ENCODE results near the gene SCAMP1. TPM values are rescaled to one million over a fixed set of nuclear protein-coding genes. Genes with fewer than 3 reads are reported as not detected.

The SCAMP1 gene
- total and polyA plus RNA-seq, 2 of the 13 experiments (the other 11 are each of a cell fraction or from before 2014, with no cell fraction given): 18.2 to 33.7 TPM

DNA sequence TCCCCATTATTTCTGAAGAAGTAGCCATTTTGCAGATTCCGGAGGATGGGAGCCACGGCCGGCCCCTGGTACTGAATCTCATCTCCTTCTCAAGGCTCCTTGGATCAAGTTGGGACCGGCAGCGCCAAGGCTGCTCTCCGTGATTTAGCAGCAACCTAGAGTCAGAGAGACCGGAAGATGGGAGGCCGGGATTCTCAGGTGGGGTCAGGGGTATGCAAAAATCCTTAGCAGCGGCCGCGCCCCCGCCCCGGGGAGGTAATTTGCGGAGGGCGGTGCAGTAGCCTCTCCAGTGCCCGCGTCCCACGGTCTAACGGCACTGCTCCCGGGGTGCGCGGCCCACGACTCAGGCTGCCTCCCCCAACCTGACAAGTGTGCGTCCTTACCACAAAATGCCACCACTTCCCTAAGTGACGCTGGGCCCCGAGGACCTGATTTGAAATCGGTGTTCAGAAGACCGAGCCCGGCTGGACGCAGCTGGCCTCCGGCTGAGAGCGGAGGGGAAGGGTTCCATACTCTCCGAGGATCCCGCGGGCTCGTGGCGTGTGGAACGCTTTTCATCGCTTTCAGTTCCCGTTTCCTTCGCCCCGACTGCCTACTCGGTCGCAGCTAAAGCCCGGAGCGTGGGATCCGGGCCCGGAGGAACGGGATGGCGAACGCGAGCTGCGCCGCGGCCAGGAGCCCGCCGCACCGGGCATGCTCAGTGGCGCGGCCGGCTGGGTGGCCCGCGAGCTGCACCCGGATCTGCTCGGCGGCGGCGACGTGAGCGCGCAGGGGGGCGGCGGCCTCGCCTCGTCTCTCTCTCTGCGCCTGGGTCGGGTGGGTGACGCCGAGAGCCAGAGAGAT lies at the start of gene SCAMP1 (continued):
- TF ChIP-seq CREM (IDR thresholded peaks at IDR 0.05): 0 out of 2 replicates have a peak, but pooled peaks have one; percentile 23
- TF ChIP-seq CREM (CRISPR knock-in tag; IDR thresholded peaks at IDR 0.05): no peak
- TF ChIP-seq KLF13 (CRISPR knock-in tag; IDR thresholded peaks at IDR 0.05): no peak
- TF ChIP-seq, protein P1, sequence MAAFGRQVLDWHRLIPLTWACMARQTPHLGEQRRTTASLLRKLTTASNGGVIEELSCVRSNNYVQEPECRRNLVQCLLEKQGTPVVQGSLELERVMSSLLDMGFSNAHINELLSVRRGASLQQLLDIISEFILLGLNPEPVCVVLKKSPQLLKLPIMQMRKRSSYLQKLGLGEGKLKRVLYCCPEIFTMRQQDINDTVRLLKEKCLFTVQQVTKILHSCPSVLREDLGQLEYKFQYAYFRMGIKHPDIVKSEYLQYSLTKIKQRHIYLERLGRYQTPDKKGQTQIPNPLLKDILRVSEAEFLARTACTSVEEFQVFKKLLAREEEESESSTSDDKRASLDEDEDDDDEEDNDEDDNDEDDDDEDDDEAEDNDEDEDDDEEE (CRISPR knock-in tag; IDR thresholded peaks at IDR 0.05): peak; percentile 74; the same call in 1 of the 2 replicates
- TF ChIP-seq ELF3 (CRISPR knock-in tag; IDR thresholded peaks at IDR 0.05): peak; percentile 63
- TF ChIP-seq, protein P2, sequence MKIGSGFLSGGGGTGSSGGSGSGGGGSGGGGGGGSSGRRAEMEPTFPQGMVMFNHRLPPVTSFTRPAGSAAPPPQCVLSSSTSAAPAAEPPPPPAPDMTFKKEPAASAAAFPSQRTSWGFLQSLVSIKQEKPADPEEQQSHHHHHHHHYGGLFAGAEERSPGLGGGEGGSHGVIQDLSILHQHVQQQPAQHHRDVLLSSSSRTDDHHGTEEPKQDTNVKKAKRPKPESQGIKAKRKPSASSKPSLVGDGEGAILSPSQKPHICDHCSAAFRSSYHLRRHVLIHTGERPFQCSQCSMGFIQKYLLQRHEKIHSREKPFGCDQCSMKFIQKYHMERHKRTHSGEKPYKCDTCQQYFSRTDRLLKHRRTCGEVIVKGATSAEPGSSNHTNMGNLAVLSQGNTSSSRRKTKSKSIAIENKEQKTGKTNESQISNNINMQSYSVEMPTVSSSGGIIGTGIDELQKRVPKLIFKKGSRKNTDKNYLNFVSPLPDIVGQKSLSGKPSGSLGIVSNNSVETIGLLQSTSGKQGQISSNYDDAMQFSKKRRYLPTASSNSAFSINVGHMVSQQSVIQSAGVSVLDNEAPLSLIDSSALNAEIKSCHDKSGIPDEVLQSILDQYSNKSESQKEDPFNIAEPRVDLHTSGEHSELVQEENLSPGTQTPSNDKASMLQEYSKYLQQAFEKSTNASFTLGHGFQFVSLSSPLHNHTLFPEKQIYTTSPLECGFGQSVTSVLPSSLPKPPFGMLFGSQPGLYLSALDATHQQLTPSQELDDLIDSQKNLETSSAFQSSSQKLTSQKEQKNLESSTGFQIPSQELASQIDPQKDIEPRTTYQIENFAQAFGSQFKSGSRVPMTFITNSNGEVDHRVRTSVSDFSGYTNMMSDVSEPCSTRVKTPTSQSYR (CRISPR knock-in tag; IDR thresholded peaks at IDR 0.05; ENCODE audit: borderline replicate concordance): peak; percentile 6; the same call in 1 of the 2 replicates
- TF ChIP-seq, protein P3, sequence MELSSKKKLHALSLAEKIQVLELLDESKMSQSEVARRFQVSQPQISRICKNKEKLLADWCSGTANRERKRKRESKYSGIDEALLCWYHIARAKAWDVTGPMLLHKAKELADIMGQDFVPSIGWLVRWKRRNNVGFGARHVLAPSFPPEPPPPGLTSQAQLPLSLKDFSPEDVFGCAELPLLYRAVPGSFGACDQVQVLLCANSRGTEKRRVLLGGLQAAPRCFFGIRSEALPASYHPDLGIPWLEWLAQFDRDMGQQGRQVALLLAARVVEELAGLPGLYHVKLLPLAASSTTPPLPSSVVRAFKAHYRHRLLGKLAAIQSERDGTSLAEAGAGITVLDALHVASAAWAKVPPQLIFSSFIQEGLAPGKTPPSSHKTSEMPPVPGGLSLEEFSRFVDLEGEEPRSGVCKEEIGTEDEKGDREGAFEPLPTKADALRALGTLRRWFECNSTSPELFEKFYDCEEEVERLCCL (CRISPR knock-in tag; IDR thresholded peaks at IDR 0.05; ENCODE audit: borderline replicate concordance): no peak; the same call in 1 of the 2 replicates
- no peak for TF ChIP-seq PAF1 (CRISPR knock-in tag; IDR thresholded peaks at IDR 0.05)
- TF ChIP-seq, protein P4, sequence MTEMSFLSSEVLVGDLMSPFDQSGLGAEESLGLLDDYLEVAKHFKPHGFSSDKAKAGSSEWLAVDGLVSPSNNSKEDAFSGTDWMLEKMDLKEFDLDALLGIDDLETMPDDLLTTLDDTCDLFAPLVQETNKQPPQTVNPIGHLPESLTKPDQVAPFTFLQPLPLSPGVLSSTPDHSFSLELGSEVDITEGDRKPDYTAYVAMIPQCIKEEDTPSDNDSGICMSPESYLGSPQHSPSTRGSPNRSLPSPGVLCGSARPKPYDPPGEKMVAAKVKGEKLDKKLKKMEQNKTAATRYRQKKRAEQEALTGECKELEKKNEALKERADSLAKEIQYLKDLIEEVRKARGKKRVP (CRISPR knock-in tag; IDR thresholded peaks at IDR 0.05): peak in 1 of 2 experiments; percentile 33; a peak in 1 of 4 replicates
- TF ChIP-seq ZNF749 (CRISPR knock-in tag; IDR thresholded peaks at IDR 0.05; ENCODE audit: borderline replicate concordance): peak; percentile 59; the same call in 1 of the 2 replicates
- TF ChIP-seq THYN1 (CRISPR knock-in tag; IDR thresholded peaks at IDR 0.05; ENCODE audit: borderline replicate concordance, low read depth): no peak
- TF ChIP-seq, protein P5, sequence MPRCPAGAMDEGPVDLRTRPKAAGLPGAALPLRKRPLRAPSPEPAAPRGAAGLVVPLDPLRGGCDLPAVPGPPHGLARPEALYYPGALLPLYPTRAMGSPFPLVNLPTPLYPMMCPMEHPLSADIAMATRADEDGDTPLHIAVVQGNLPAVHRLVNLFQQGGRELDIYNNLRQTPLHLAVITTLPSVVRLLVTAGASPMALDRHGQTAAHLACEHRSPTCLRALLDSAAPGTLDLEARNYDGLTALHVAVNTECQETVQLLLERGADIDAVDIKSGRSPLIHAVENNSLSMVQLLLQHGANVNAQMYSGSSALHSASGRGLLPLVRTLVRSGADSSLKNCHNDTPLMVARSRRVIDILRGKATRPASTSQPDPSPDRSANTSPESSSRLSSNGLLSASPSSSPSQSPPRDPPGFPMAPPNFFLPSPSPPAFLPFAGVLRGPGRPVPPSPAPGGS (CRISPR knock-in tag; IDR thresholded peaks at IDR 0.05): peak; percentile 46; the same call in 1 of the 2 replicates
- TF ChIP-seq, protein P6, sequence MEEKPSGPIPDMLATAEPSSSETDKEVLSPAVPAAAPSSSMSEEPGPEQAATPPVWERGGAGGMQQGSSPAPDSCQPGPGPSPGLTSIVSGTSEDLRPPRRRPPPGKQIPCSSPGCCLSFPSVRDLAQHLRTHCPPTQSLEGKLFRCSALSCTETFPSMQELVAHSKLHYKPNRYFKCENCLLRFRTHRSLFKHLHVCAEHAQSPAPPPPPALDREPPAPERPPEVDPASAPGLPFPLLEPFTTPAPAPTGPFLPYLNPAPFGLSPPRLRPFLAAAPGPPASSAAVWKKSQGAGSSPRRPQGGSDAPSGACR (CRISPR knock-in tag; IDR thresholded peaks at IDR 0.05): no peak
- no peak for TF ChIP-seq ISL2 (CRISPR knock-in tag; IDR thresholded peaks at IDR 0.05)
- TF ChIP-seq, protein P7, sequence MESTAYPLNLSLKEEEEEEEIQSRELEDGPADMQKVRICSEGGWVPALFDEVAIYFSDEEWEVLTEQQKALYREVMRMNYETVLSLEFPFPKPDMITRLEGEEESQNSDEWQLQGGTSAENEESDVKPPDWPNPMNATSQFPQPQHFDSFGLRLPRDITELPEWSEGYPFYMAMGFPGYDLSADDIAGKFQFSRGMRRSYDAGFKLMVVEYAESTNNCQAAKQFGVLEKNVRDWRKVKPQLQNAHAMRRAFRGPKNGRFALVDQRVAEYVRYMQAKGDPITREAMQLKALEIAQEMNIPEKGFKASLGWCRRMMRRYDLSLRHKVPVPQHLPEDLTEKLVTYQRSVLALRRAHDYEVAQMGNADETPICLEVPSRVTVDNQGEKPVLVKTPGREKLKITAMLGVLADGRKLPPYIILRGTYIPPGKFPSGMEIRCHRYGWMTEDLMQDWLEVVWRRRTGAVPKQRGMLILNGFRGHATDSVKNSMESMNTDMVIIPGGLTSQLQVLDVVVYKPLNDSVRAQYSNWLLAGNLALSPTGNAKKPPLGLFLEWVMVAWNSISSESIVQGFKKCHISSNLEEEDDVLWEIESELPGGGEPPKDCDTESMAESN (CRISPR knock-in tag; conservative IDR thresholded peaks at IDR 0.05): peak; percentile 83; the same call in 1 of the 2 replicates
- peak; percentile 18; the same call in 1 of the 2 replicates for TF ChIP-seq FOXO1 (CRISPR knock-in tag; IDR thresholded peaks at IDR 0.05)

Data from HepG2 (cell line).